H9 (cell line): ENCODE measurements around the gene PPP1CC. TPM values are rescaled to one million over a fixed set of nuclear protein-coding genes. Genes with fewer than 3 reads are reported as not detected.

ENCODE experiments used
- DNase-seq: peaks from one replicate; pipeline ENCODE4 v3.0.0-alpha.2; 2017
- H2AFZ ChIP-seq: one replicate; pipeline ENCODE4 v1.6.1; 2013; ENCODE audit warnings: mild to moderate bottlenecking, low read length, control low read depth, moderate library complexity
- H2AK5ac ChIP-seq: 2 replicates; pipeline ENCODE4 v1.6.1; 2013; ENCODE audit warnings: low read length, control low read depth, mixed read lengths; ENCODE audit not compliant: insufficient read length
- H2BK120ac ChIP-seq: one replicate; pipeline ENCODE4 v1.6.1; 2013; ENCODE audit warnings: low read depth, mild to moderate bottlenecking, low read length, control low read depth, inconsistent platforms; ENCODE audit not compliant: poor library complexity, severe bottlenecking
- H2BK12ac ChIP-seq: 2 replicates; pipeline ENCODE4 v1.6.1; 2013; ENCODE audit warnings: low read length, control low read depth, mixed read lengths, low read depth; ENCODE audit not compliant: insufficient read length
- H2BK15ac ChIP-seq: 2 replicates; pipeline ENCODE4 v1.6.1; 2013; ENCODE audit warnings: low read depth, low read length, control low read depth
- H2BK20ac ChIP-seq: one replicate; pipeline ENCODE4 v1.6.1; 2013; ENCODE audit warnings: low read depth, mild to moderate bottlenecking, low read length, control low read depth, inconsistent platforms; ENCODE audit not compliant: poor library complexity, severe bottlenecking
- H2BK5ac ChIP-seq: 2 replicates; pipeline ENCODE4 v1.6.1; 2013; ENCODE audit warnings: low read length, control low read depth, mixed read lengths; ENCODE audit not compliant: insufficient read length
- H3K14ac ChIP-seq: 2 replicates; pipeline ENCODE4 v1.6.1; 2013; ENCODE audit warnings: low read length, control low read depth; ENCODE audit not compliant: insufficient read depth
- H3K18ac ChIP-seq: 2 replicates; pipeline ENCODE4 v1.6.1; 2013; ENCODE audit warnings: low read depth, mild to moderate bottlenecking, mixed read lengths, low read length, control low read depth; ENCODE audit not compliant: insufficient read length
- H3K23ac ChIP-seq: 2 replicates; pipeline ENCODE4 v1.6.1; 2013; ENCODE audit warnings: low read length, control low read depth, mixed read lengths, low read depth; ENCODE audit not compliant: insufficient read length
- H3K23me2 ChIP-seq: 2 replicates; pipeline ENCODE4 v1.6.1; 2013; ENCODE audit warnings: low read depth, mild to moderate bottlenecking, mixed read lengths, low read length, control low read depth; ENCODE audit not compliant: insufficient read length, poor library complexity, severe bottlenecking
- H3K27ac ChIP-seq: 2 replicates; pipeline ENCODE4 v1.5.1; 2013; ENCODE audit warnings: low read length, control low read depth, mixed read lengths, low read depth; ENCODE audit not compliant: insufficient read length
- H3K27me3 ChIP-seq: 2 replicates; pipeline ENCODE4 v1.6.1; 2013; ENCODE audit warnings: low read length, control low read depth, inconsistent platforms; ENCODE audit not compliant: insufficient read depth
- H3K4ac ChIP-seq: 2 replicates; pipeline ENCODE4 v1.6.1; 2013; ENCODE audit warnings: low read depth, mild to moderate bottlenecking, control low read depth, inconsistent platforms, low read length, moderate library complexity
- H3K4me1 ChIP-seq: 2 replicates; pipeline ENCODE4 v1.6.1; 2013; ENCODE audit warnings: low read length, control low read depth, inconsistent platforms; ENCODE audit not compliant: insufficient read depth
- H3K4me2 ChIP-seq: 2 replicates; pipeline ENCODE4 v1.6.1; 2013; ENCODE audit warnings: low read length, control low read depth, mixed read lengths; ENCODE audit not compliant: insufficient read length, insufficient read depth
- H3K56ac ChIP-seq: 2 replicates; pipeline ENCODE4 v1.6.1; 2013; ENCODE audit warnings: low read depth, mild to moderate bottlenecking, mixed read lengths, low read length, control low read depth; ENCODE audit not compliant: insufficient read length
- H3K79me1 ChIP-seq: 2 replicates; pipeline ENCODE4 v1.6.1; 2013; ENCODE audit warnings: low read depth, mild to moderate bottlenecking, moderate library complexity, low read length, control low read depth, inconsistent platforms; ENCODE audit not compliant: insufficient read depth, poor library complexity, severe bottlenecking
- H3K79me2 ChIP-seq: 2 replicates; pipeline ENCODE4 v1.6.1; 2013; ENCODE audit warnings: low read length, control low read depth, inconsistent platforms; ENCODE audit not compliant: insufficient read depth
- H3K9ac ChIP-seq: 2 replicates; pipeline ENCODE4 v1.6.1; 2013; ENCODE audit warnings: low read length, control low read depth, mixed read lengths; ENCODE audit not compliant: insufficient read length; ENCODE audit errors: extremely low read depth
- H3K9me3 ChIP-seq: one replicate; pipeline ENCODE4 v1.6.1; 2013; ENCODE audit warnings: low read depth, low read length, inconsistent platforms; ENCODE audit not compliant: control insufficient read depth
- H3T11ph ChIP-seq: one replicate; pipeline ENCODE4 v1.6.1; 2013; ENCODE audit warnings: mild to moderate bottlenecking, low read length, control low read depth, inconsistent platforms
- H4K20me1 ChIP-seq: one replicate; pipeline ENCODE4 v1.6.1; 2013; ENCODE audit not compliant: control insufficient read depth, insufficient read length, insufficient read depth
- H4K5ac ChIP-seq: 2 replicates; pipeline ENCODE4 v1.6.1; 2013; ENCODE audit warnings: low read depth, mild to moderate bottlenecking, mixed read lengths, low read length, control low read depth; ENCODE audit not compliant: insufficient read length
- H4K8ac ChIP-seq: replicated peaks from 2 replicates; pipeline ENCODE4 v1.6.1; 2013; ENCODE audit warnings: low read length, control low read depth, mixed read lengths, low read depth; ENCODE audit not compliant: insufficient read length
- H4K91ac ChIP-seq: 2 replicates; pipeline ENCODE4 v1.6.1; 2013; ENCODE audit warnings: low read depth, mild to moderate bottlenecking, moderate library complexity, mixed read lengths, low read length, control low read depth; ENCODE audit not compliant: insufficient read length
- H3K27ac Mint-ChIP-seq, 3 experiments: 2 replicates in 2 of 3; 3 replicates in 1 of 3; pipeline ENCODE4 v1.8.0; 2020 to 2021; ENCODE audit warnings: mixed read lengths in 3 of 3, mild to moderate bottlenecking in 1 of 3, moderate library complexity in 1 of 3
- H3K27me3 Mint-ChIP-seq: 2 replicates; pipeline ENCODE4 v1.8.0; 2021; ENCODE audit warnings: low read depth, mild to moderate bottlenecking, moderate library complexity, mixed read lengths
- H3K36me3 Mint-ChIP-seq, 3 experiments: 2 replicates in 2 of 3; 3 replicates in 1 of 3; pipeline ENCODE4 v1.8.0; 2020 to 2021; ENCODE audit warnings: low read depth in 3 of 3, mixed read lengths in 3 of 3; ENCODE audit not compliant: insufficient read depth in 1 of 3
- H3K4me1 Mint-ChIP-seq, 2 experiments: 2 replicates each; pipeline ENCODE4 v1.8.0; 2020; ENCODE audit warnings: mixed read lengths in 2 of 2
- H3K4me3 Mint-ChIP-seq, 2 experiments: 2 replicates in 1 of 2; 3 replicates in 1 of 2; pipeline ENCODE4 v1.8.0; 2020 to 2021; ENCODE audit warnings: mild to moderate bottlenecking in 2 of 2, mixed read lengths in 2 of 2, moderate library complexity in 1 of 2
- H3K9me3 Mint-ChIP-seq, 2 experiments: 2 replicates in 1 of 2; 3 replicates in 1 of 2; pipeline ENCODE4 v1.8.0; 2020; ENCODE audit warnings: mild to moderate bottlenecking in 2 of 2, mixed read lengths in 2 of 2, moderate library complexity in 1 of 2
- CTCF ChIP-seq: fragments of 200-600 bp; sonication (generic); conservative IDR thresholded peaks from 3 replicates; pipeline ENCODE4 v1.8.0; 2021; ENCODE audit warnings: antibody characterized with exemption, mild to moderate bottlenecking
- WGBS: extraction: QIAGEN DNeasy Blood & Tissue Kit; methylation state at CpG from one replicate; pipeline ENCODE4 v1.1.7; 2013; ENCODE audit warnings: missing lambda C conversion rate, low lambda C conversion rate, mixed read lengths; ENCODE audit not compliant: insufficient read length; ENCODE audit errors: extremely low coverage; 5-methylcytosine and 5-hydroxymethylcytosine counted together
- total RNA-seq: library from RNA; stranded (reverse); gene quantifications from 2 replicates; pipeline ENCODE4 v1.2.1, GENCODE V29; 2021

The PPP1CC gene
- total RNA-seq, 1 experiment from 2014 or later = 286 TPM

- Histone ChIP-seq H3K4me2 (no peak overlapping the region), H2BK5ac (no peak overlapping the region), H2BK12ac (no peak overlapping the region), H3K4me1 (no peaks in the 10 kb centered on the region), H2AK5ac (no peak overlapping the region), H2BK15ac (no peak overlapping the region), H3K27me3 (no peaks in the 10 kb centered on the region), H3K23ac (no peak overlapping the region), H3K18ac (no peak overlapping the region), H3T11ph (no peak overlapping the region), H3K79me2 (no peaks in the 10 kb centered on the region), H4K20me1 (no peaks in the 10 kb centered on the region), H3K9me3 (no peaks in the 10 kb centered on the region), H2AFZ (no peak overlapping the region), H3K56ac (no peak overlapping the region), H4K8ac (no peak overlapping the region), H3K4ac (no peak overlapping the region), H3K79me1 (no peaks in the 10 kb centered on the region), H3K14ac (no peak overlapping the region), H2BK20ac (no peak overlapping the region), H3K27ac (no peak overlapping the region), H4K91ac (no peak overlapping the region), H3K9ac (no peak overlapping the region), H2BK120ac (no peak overlapping the region), H4K5ac (no peak overlapping the region), H3K23me2 (no peaks in the 10 kb centered on the region)
- no peak overlapping the region for H3K27ac Mint-ChIP-seq
- H3K27me3 Mint-ChIP-seq = peaks cover 2% of the 10 kb centered on the region
- no CpG with 5 or more reads among the region's 7 CpGs for WGBS
- no peaks in the 10 kb centered on the region for H3K36me3 Mint-ChIP-seq
- no peak for DNase-seq
- no peaks in the 10 kb centered on the region for H3K9me3 Mint-ChIP-seq
- H3K4me1 Mint-ChIP-seq = peaks cover 7 to 20% of the 10 kb centered on the region in 2 experiments
- H3K4me3 Mint-ChIP-seq = no peak overlapping the region; a peak in 1 of 5 replicates
- no peak for TF ChIP-seq CTCF
Measured at GRCh38 chr12:110785240-110785639, 42.5 kb upstream of the PPP1CC start.
